Activated T-cell treated with anti-CD3 and anti-CD28 coated beads for 24 hours (primary cell): ENCODE measurements around the gene HHIP.
"Not testable (repeated sequence)": the region's sequence is repeated elsewhere in the genome, so short reads cannot be mapped to it uniquely, and the experiment has no call there.

ENCODE experiments used
- DNase-seq: peaks from one replicate; pipeline ENCODE4 v3.0.0-alpha.2; 2020; ENCODE audit warnings: low read depth

HHIP gene

GRCh38 chr4:144754562-144755410, 108.8 kb downstream of the HHIP start:
- no peak for DNase-seq

GRCh38 chr4:144757969-144758368, 112.0 kb downstream of the HHIP start:
- DNase-seq = no peak

GRCh38 chr4:144768809-144769208, 122.9 kb downstream of the HHIP start:
- not testable (repeated sequence) for DNase-seq

GRCh38 chr4:144778364-144778763, 132.4 kb downstream of the HHIP start:
- no peak for DNase-seq

- no peak for DNase-seq
Observed at GRCh38 chr4:144782345-144782744, 136.4 kb downstream of the HHIP start.

GRCh38 chr4:144785961-144786360, 140.0 kb downstream of the HHIP start:
- no peak for DNase-seq

- DNase-seq = no peak
Observed at GRCh38 chr4:144787365-144788258, 141.7 kb downstream of the HHIP start.

GRCh38 chr4:144788469-144788868, 142.5 kb downstream of the HHIP start:
- no peak for DNase-seq

GRCh38 chr4:144791933-144792332, 146.0 kb downstream of the HHIP start:
- DNase-seq = not testable (repeated sequence)
